ENCODE data around the gene RTP2.

DNA sequence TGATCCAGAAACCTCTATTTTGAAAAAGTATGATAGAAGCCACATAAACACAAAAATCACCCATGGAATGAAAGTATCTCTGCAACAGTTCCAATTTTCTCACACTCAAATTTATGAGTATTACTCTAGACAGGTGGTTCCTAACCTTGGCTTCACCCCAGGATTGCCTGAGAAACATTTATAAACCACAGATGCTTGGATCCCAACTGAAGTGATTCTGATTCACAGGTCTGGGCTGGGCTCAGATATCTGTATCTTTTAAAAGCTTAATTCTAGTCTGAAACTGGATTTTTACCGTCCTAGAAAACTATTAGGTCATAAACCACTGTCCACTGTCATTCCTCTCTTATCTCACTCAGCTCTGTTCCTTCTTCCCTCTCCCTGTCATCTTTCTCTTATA, 24.8 kb downstream of the RTP2 start:
- TF ChIP-seq, protein P1, sequence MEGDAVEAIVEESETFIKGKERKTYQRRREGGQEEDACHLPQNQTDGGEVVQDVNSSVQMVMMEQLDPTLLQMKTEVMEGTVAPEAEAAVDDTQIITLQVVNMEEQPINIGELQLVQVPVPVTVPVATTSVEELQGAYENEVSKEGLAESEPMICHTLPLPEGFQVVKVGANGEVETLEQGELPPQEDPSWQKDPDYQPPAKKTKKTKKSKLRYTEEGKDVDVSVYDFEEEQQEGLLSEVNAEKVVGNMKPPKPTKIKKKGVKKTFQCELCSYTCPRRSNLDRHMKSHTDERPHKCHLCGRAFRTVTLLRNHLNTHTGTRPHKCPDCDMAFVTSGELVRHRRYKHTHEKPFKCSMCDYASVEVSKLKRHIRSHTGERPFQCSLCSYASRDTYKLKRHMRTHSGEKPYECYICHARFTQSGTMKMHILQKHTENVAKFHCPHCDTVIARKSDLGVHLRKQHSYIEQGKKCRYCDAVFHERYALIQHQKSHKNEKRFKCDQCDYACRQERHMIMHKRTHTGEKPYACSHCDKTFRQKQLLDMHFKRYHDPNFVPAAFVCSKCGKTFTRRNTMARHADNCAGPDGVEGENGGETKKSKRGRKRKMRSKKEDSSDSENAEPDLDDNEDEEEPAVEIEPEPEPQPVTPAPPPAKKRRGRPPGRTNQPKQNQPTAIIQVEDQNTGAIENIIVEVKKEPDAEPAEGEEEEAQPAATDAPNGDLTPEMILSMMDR (IDR thresholded peaks at IDR 0.05) = no peak
- TF ChIP-seq EZH2 (IDR thresholded peaks at IDR 0.05) (no peak), EZH2phosphoT487 (IDR thresholded peaks at IDR 0.05) (no peak)

Data from neural progenitor cell (in vitro differentiated cells).